ENCODE data around the gene C1GALT1.

Gene C1GALT1

DNA sequence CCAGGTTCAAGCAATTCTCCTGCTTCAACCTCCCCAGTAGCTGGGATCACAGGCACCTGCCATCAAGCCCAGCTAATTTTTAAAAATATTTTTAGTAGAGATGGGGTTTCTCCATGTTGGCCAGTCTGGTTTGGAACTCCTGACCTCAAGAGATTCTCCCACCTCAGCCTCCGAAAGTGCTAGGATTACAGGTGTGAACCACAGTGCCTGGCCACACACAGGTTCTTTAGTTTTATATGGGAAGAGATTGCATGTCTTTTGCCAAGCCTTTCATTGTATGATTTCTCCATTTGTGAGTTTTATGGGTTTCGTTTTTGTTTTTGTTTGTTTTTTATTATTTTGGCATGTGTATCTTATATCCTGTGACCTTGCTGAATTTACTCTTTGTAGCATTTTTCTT, 40.9 kb downstream of the C1GALT1 start:
- TF ChIP-seq, protein P1, sequence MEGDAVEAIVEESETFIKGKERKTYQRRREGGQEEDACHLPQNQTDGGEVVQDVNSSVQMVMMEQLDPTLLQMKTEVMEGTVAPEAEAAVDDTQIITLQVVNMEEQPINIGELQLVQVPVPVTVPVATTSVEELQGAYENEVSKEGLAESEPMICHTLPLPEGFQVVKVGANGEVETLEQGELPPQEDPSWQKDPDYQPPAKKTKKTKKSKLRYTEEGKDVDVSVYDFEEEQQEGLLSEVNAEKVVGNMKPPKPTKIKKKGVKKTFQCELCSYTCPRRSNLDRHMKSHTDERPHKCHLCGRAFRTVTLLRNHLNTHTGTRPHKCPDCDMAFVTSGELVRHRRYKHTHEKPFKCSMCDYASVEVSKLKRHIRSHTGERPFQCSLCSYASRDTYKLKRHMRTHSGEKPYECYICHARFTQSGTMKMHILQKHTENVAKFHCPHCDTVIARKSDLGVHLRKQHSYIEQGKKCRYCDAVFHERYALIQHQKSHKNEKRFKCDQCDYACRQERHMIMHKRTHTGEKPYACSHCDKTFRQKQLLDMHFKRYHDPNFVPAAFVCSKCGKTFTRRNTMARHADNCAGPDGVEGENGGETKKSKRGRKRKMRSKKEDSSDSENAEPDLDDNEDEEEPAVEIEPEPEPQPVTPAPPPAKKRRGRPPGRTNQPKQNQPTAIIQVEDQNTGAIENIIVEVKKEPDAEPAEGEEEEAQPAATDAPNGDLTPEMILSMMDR (IDR thresholded peaks at IDR 0.05; ENCODE audit: low read depth, low read length, missing control alignments): no peak
- no peak for DNase-seq (ENCODE audit: extremely low read depth, low read depth)
- no peak overlapping the region for H3K4me3 ChIP-seq (replicated peaks; ENCODE audit: low read depth, low read length)

DNA sequence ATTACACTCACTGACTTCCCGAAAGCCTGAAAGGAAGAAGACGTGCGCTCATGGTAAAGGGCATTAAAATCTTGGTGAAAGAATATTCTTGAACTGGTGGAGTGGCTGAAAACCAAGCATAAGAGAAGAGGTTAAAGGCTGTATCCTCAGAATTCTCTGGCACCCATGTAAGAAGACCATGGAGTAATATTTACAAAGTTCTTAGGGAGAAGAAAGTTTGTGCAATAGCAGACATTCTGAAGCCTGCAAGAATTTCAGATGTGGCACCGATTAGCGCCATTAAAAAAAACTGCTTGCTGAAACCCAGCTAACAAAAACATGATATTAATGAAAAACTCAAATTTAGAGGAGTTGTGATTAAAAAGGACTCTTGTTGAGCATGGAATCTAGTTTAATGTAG, 44.1 kb downstream of the C1GALT1 start:
- DNase-seq (ENCODE audit: extremely low read depth, low read depth): no peak
- TF ChIP-seq, protein P1 (IDR thresholded peaks at IDR 0.05; ENCODE audit: low read depth, low read length, missing control alignments): no peak
- H3K4me3 ChIP-seq (replicated peaks; ENCODE audit: low read depth, low read length): no peak overlapping the region

DNA sequence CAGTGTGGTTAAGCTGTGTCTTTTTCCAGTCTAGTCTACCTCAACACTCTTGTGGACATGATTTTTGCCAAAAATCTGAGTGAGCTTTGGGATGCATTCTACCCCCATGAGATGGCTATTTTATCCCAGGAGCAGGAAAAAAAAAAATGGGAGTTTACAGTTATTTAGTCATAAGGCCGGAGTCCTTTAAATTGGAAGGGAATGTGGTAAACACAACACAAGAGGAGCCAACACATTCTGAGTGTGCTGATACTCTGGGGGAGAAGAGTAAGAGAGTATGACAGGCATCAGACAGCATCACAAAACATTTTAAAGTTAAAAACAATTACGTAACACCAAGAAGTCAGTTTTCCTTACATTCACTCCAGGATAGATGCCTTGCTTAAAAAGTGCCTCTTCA, 46.1 kb downstream of the C1GALT1 start:
- TF ChIP-seq, protein P1 (IDR thresholded peaks at IDR 0.05; ENCODE audit: low read depth, low read length, missing control alignments): no peak
- DNase-seq (ENCODE audit: extremely low read depth, low read depth): no peak
- no peak overlapping the region for H3K4me3 ChIP-seq (replicated peaks; ENCODE audit: low read depth, low read length)

DNA sequence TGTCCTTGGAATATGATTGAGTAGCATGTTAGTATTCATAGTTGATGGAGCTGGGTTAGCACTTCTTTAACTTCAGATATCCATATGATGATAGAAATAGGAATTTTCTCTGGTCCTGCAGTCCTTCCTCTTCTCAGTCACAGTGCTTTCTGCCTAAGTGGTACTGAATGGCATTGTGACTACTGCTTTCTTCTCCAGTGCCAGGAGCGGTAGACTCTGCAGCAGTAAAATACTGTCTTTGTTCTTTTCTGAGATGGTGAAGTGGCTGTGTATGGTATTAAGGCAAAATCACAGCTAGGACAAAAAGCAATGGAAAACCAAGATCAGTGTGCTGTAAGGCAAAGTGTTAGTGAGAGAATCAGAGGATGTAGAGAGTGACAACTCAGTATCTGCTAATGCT, 46.6 kb downstream of the C1GALT1 start:
- TF ChIP-seq, protein P1 (IDR thresholded peaks at IDR 0.05; ENCODE audit: low read depth, low read length, missing control alignments): no peak
- H3K4me3 ChIP-seq (replicated peaks; ENCODE audit: low read depth, low read length): no peak overlapping the region
- no peak for DNase-seq (ENCODE audit: extremely low read depth, low read depth)

DNA sequence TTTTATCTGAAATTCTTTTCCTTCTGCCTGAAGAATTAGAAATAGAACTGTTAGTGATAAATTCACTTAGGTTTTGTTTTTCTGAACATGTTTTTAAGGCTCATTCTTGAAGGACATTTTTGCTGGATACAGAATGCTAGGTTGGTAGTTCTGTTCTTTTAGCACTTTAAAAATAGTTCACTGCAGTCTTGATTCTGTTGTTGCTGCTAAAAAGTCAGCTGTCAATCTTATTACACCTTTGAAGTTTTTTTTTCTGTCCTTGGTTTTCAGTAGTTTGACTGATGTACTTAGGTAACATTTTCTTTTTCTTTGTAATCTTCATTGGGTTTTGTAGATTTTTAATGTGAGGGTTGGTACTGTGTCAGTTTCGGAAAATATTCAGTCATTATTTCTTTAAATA, 48.7 kb downstream of the C1GALT1 start:
- no peak for DNase-seq (ENCODE audit: extremely low read depth, low read depth)
- H3K4me3 ChIP-seq (replicated peaks; ENCODE audit: low read depth, low read length): no peak overlapping the region
- TF ChIP-seq, protein P1 (IDR thresholded peaks at IDR 0.05; ENCODE audit: low read depth, low read length, missing control alignments): no peak

DNA sequence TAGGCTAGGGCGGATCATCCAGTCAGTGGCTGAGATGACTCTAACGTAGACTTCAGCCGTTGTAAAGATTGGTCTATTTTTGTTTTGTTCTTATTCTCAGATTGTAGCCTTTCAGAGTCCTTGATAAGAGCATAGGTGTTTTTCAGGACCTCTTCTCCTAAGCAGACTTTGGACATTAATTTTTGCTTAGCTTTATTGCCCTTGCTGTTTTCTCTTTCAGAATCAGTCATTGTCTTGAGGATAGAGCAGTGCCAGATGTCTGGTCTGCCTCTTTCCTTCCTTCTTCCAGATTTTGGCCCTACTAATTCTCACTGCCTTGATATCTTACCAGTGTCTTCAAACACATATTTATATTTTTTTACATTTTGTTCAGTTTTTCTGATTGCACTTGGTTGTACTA, 49.5 kb downstream of the C1GALT1 start:
- no peak for DNase-seq (ENCODE audit: extremely low read depth, low read depth)
- TF ChIP-seq, protein P1 (IDR thresholded peaks at IDR 0.05; ENCODE audit: low read depth, low read length, missing control alignments): no peak
- no peak overlapping the region for H3K4me3 ChIP-seq (replicated peaks; ENCODE audit: low read depth, low read length)

DNA sequence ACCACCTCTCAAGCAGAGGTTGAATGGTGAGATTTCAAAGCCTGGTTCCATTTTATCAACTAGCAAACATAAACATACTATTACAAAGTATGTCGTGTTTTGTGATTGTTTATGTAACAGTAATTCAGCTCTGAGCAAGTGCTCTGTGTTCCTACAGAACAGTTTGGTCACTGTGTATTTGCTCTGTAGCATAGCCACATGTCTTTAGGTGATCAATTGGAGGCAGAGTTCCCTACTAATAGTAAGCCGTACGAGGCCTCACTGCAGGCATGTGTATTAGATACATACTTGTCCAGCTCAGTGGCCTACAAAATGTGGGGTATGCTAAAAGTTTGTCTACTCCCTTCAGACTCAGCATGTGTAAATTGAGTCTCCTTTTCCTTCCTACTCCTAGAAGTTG, 53.0 kb downstream of the C1GALT1 start:
- TF ChIP-seq, protein P1 (IDR thresholded peaks at IDR 0.05; ENCODE audit: low read depth, low read length, missing control alignments): no peak
- no peak for DNase-seq (ENCODE audit: extremely low read depth, low read depth)
- no peak overlapping the region for H3K4me3 ChIP-seq (replicated peaks; ENCODE audit: low read depth, low read length)

Data from HFF-Myc (cell line).